IPS-NIHi11 (cell line): ENCODE data around the gene HDAC4.

Source experiments
- DNase-seq: peaks from one replicate; pipeline ENCODE4 v3.0.0; 2012; ENCODE audit warnings: mixed read lengths, low spot score

HDAC4 gene

GRCh38 chr2:239429473-239430350 lies 28.9 kb upstream of the HDAC4 start:
- no peak for DNase-seq

- DNase-seq, result no peak
Observed at GRCh38 chr2:239425631-239426030, 24.8 kb upstream of the HDAC4 start.

DNA sequence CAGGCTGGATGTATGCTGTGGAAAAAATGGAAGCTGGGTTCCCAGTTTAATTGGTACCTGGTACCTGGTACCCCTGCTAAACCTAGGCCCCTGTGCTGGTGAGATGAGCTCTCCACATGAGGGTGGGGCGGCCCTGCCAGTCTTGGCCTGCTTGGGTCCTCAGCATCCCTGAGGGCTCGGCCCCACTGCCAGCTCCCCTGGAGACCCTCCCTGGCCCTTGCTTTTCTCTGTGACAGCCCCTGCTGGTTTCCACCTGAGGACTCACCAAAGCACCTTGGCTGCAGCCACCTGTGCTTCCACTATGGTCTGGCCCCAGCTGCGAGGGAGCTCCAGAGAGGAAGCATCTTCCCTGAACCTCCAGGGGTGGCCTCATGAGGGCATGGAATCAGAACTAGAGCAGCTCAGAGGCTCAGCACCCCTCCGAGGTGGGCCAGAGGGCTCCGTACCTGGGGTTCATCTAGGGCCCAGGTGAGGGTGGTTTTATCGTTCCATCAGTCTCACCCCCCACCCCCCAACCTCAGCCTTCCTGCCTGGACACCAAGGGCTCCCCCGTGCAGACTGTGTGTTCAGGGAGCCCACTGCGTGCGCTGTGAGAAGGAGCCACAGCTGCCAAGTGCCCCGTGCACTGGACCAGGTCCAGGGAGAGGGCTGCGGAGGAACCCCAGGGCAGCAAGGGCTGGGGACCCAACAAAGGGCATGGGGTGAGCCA lies 23.7 kb upstream of the HDAC4 start:
- no peak for DNase-seq

GRCh38 chr2:239423551-239423950 lies 22.7 kb upstream of the HDAC4 start:
- DNase-seq, result no peak

DNA sequence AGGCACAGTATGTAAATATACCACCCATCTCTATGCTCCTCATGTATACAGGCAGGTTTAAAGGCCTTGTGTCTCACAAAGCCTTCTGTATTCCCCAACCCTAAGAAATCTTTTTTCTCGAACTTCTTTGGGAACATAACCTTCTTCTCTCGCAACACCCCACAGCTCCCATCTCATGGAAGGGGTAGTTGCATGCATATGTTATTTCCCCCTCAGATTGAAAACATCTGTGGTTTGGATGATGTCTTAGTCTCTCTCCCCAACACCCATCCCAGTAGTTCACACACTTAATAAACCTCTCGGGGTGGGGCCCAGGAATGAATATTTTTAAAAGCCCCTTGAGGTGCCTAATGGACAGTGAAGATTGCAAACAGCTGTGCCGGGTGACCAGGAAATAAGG lies 21.0 kb upstream of the HDAC4 start:
- DNase-seq, result no peak

DNA sequence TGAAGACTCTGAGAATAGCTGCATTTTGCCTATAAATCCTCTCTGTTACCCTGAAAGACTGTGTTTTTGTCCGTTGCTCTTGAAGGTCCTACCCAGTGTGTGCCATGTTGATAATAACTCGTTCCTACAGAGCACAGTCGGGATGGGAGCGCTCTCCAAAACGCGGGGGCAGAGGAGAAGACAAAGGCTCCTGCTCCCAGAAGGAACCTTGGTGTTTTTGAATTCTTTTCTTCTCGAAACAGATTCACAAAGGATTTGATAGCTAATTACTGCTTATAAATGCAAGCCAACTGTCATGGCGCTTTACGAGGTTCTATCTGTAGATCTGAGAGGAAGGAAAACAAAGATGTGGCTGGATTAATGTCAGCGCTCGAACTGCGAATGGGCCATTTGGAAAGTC lies 19.3 kb upstream of the HDAC4 start:
- DNase-seq, result no peak

GRCh38 chr2:239418918-239419317 lies 18.1 kb upstream of the HDAC4 start:
- DNase-seq, result no peak

- DNase-seq, result no peak
Observed at GRCh38 chr2:239412905-239413603, 12.2 kb upstream of the HDAC4 start.

DNA sequence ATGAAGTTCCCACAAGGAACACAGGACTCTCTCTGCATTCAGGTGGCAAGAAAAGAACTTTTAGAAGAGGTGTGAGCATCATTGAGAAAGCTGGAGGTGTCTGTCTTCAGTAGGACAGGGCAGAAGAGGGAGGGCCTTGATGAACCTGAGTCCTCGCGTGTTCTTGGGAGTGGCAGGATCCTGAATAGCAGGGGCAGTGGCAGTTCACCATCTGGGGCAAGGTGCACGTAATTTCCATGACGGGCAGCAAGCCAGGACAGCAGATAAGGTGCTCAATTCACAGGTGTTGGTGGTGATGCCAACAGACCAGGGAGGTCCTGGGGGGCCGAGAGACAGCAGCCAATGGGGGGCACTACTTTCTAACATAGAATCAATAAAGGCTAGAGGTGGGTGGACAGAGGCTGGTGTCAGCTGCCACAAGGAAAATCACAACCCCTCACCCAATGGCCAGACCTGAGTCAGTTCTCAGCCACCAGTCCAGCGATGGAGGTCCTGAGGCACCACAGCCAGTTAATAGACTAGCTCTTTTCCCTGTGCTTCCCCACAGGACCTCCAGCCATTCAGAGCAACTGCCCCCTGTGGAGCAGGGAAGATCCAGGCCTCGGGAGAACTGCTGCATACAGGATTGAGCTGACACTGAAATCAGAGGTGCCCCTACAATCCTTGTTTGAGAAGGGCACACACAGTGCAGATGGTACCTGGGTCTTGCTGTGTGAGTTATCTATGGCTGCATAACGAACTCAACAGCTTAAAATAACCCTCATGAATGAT lies 10.9 kb upstream of the HDAC4 start:
- no peak for DNase-seq

DNA sequence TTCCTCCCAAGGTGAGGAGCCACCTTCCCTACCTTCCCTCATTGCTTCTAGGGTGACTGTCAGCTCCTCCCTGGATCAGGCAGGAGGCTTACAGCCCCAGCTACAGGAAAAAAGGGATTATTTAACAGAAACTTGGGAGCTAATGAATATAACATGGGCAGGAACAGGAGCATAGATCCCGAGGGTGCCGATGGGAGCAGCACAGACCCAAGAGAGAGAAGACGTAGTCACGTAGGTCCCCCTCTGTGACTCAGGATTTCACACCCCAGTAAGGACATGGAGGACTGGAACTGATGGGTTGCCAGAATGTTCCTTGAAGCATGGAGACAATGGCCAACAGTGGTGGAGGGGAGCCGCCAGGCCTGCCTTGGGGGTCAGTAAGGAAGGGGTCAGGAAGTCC lies 10.3 kb upstream of the HDAC4 start:
- no peak for DNase-seq

DNA sequence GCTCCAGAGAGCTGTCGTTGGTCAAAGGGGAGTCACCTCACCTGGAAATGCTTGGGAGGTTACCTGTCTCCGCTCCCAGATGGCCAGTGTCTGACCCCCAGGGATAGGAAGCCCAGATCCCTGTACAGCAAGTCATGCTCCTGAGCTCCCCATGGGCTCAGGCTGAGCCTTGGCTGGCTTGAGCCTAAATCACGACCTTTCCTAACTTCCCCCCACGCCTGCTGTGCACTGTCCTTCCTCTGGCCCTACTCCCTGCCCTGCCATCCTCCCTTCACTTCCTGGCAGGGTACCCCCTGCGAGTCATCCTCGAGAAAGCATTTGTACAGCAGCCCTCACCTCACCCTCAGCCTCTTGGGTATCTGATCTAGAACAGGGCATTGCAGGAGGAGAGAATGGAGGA lies 9.2 kb upstream of the HDAC4 start:
- DNase-seq, result no peak

GRCh38 chr2:239407112-239407511 lies 6.3 kb upstream of the HDAC4 start:
- DNase-seq, result no peak

- DNase-seq, result no peak
Observed at GRCh38 chr2:239406316-239406995, 5.6 kb upstream of the HDAC4 start.

DNA sequence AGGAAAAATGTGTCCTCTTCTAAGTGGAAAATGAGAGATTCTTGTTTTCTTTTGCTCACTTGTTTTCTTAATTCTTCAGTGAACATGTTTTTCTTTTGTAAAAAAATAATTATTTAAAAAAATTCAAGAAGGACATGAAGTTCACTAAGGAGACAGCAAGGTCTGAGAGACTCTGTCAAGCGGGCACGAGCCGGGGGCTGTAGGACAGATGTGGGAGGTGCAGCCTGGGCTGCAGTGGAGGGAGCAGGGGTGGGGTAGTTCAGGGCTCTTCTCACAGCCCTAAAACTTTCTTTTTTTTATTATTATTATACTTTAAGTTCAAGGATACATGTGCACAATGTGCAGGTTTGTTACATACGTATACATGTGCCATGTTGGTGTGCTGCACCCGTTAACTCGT lies 4.3 kb upstream of the HDAC4 start:
- no peak for DNase-seq

DNA sequence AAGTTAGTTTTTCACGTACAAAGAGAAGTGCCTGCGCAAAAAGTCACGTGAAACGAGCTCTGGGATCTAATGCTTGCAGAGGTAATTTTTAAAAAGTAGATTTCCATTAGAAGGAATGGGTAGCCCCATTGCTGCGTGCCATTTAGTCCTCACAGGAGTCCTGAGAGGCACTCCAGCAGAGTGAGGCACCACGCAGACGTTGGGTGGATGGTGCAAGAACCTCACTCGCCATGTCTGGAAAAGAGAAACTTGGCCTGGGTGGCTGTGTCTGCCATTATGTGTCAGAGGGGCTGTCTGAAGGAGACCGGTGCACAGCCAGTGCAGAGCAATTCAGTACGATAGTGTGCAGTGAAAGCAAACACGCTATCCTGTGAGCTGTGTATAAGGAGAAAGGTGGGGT lies 1.8 kb upstream of the HDAC4 start:
- DNase-seq, result no peak

DNA sequence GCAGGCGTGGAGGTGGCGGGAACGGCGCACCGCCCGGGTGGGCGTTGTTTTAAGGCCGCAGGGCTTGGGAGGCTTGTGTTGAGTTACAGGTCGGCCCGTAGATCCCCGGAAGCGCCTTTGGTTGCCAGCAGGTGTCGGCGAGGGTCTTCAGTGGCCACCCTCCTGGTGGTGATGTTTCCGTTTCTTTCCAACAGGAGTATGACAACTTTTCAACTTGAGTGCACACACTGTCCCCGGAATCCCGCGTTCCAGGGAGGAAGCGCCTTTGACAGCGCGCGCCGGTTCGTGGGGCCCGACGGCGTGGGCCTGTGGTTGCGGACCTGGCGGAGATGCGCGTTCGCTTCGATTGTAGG lies 1.0 kb upstream of the HDAC4 start:
- DNase-seq, result no peak

GRCh38 chr2:239401067-239401880 lies 454 bp upstream of the HDAC4 start:
- DNase-seq, result peak; percentile 98

DNA sequence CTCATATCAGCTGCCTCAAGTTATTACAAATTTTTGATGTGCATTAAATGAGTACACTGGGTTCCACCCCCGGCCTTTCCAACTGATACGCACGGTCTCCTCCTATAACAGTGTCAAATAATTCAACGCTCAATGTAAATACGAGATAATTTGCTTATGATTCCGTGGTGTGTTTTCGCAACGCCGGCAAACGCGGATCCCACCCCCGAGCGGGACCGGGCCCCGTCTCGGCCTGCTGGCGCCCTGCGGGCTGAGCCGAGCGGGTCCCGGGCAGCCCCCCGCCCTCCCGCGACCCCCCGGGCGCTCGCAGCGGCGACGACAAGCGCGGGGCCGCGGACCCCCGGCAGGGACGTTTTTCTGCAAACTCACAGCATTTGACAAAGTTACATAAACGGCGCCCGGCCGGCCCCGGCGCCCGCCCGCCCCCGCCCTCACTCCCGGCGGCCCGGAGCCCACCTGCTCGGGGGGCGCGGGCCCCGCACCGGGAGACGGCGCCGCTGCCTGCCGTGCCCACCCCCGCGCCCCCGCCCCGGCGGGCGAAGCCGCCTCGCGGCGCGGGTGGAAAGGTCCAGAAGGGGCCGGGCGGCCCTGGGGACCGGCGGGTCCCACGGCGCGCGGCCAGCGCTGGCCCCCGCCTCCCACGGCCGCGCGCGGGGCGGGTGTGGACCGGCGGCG lies 762 bp downstream of the HDAC4 start:
- DNase-seq, result no peak

- no peak for DNase-seq
Observed at GRCh38 chr2:239399433-239399920, 1.3 kb downstream of the HDAC4 start.

DNA sequence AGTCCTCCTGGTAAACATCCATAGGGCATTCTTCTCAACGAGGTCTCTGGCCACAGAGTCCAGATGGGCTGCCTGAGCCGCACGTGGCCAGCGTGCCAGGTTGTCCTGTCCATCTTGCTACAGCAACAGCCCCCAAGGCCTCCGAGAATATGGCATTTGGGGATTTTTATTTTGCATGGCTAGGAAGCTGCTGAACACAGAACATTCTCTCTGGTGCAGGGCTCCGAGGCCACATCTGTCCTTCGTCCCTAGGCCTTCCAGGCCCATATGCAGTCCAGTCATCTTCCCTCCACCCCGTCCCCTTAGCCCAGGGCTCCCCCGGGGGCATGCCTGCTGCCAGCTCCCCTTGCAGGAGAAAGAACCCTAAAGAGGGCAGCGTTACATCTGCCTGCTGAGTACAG lies 2.3 kb downstream of the HDAC4 start:
- DNase-seq, result no peak
